Muscle of leg (tissue), 11 donors: ENCODE measurements around the gene HOXC6. TPM values are rescaled to one million over a fixed set of nuclear protein-coding genes. Genes with fewer than 3 reads are reported as not detected.

Experiments used
- DNase-seq: peaks from one replicate; pipeline ENCODE4 v3.0.0; 2013
- H3K27ac ChIP-seq: one replicate; pipeline ENCODE4 v1.5.1; 2013; ENCODE audit warnings: mild to moderate bottlenecking, low read length, control low read depth
- H3K27me3 ChIP-seq: one replicate; pipeline ENCODE4 v1.6.1; 2013; ENCODE audit warnings: low read length; ENCODE audit not compliant: control insufficient read depth, insufficient read depth
- H3K36me3 ChIP-seq: one replicate; pipeline ENCODE4 v1.6.1; 2013; ENCODE audit warnings: low read length; ENCODE audit not compliant: control insufficient read depth, insufficient read depth
- H3K4me1 ChIP-seq: one replicate; pipeline ENCODE4 v1.6.1; 2013; ENCODE audit warnings: low read length; ENCODE audit not compliant: control insufficient read depth, insufficient read depth
- H3K4me3 ChIP-seq: one replicate; pipeline ENCODE4 v1.5.1; 2013; ENCODE audit warnings: low read length, control low read depth
- H3K9me3 ChIP-seq: replicated peaks from 2 replicates; pipeline ENCODE4 v1.6.1; 2013; ENCODE audit warnings: low read depth, low read length; ENCODE audit not compliant: control insufficient read depth
- WGBS: methylation state at CpG from one replicate; pipeline ENCODE4 v1.1.5; 2013; ENCODE audit warnings: missing lambda C conversion rate; ENCODE audit not compliant: insufficient coverage; 5-methylcytosine and 5-hydroxymethylcytosine counted together
- polyA plus RNA-seq, 8 donors: library from polyadenylated mRNA; unstranded; fragments of 120-200 nt; gene quantifications; one replicate each; pipeline versions ENCODE4 v1.2.1 to v1.2.3, GENCODE V29; 2013; ENCODE audit warnings: inconsistent platforms in 1 of 8, low replicate concordance in 1 of 8; ENCODE audit not compliant: insufficient read length in 8 of 8, insufficient read depth in 1 of 8
- total RNA-seq: library from RNA; stranded (reverse); fragments of 120-200 nt; gene quantifications from one replicate; pipeline ENCODE4 v1.2.4, GENCODE V29; 2013

HOXC6 gene
- total and polyA plus RNA-seq, 9 donors, result 4.1 to 22.5 (median 16.0) TPM

- peak overlapping the region; percentile 95 for H3K27ac ChIP-seq
- peaks cover 66% of the 10 kb centered on the region for H3K4me1 ChIP-seq
- no peak overlapping the region for H3K4me3 ChIP-seq
- DNase-seq, result peak; percentile 92
- peaks cover 30% of the 10 kb centered on the region for H3K27me3 ChIP-seq
- WGBS, result 0% methylated on average over 2 of the region's 6 CpGs
- H3K9me3 ChIP-seq, result no peaks in the 10 kb centered on the region
- peaks cover 8% of the 10 kb centered on the region for H3K36me3 ChIP-seq
Observed at GRCh38 chr12:54042970-54043853, 15.0 kb downstream of the HOXC6 start.

- Histone ChIP-seq H3K9me3 (no peaks in the 10 kb centered on the region), H3K27ac (peak overlapping the region; percentile 95), H3K4me1 (peaks cover 52% of the 10 kb centered on the region), H3K4me3 (no peak overlapping the region), H3K36me3 (peaks cover 10% of the 10 kb centered on the region), H3K27me3 (peaks cover 24% of the 10 kb centered on the region)
- DNase-seq, result no peak
- no CpG with 5 or more reads among the region's 5 CpGs for WGBS
Observed at GRCh38 chr12:54044425-54045103, 16.3 kb downstream of the HOXC6 start.

DNA sequence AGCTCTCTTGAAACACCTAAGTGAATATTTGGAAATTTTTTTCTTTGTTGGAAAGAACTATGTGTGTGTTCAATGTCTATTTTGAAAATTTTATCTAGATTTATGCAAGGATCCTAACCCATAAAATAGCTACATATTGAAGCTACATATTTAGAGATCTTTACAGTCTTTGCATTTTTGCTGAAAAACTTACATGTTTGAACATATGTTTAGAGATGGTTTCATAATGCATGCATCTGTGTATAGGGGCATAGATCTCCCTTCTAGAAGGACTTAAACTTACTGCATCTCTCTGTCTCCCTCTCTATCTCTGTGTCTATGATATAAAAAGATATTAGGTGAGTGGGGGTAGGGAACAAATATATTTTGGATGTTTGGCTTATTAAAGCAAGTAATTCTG is 17.2 kb downstream of the HOXC6 start:
- H3K27ac ChIP-seq, result no peak overlapping the region
- DNase-seq, result no peak
- peaks cover 22% of the 10 kb centered on the region for H3K27me3 ChIP-seq
- peaks cover 44% of the 10 kb centered on the region for H3K4me1 ChIP-seq
- H3K9me3 ChIP-seq, result no peaks in the 10 kb centered on the region
- peaks cover 10% of the 10 kb centered on the region for H3K36me3 ChIP-seq
- no peak overlapping the region for H3K4me3 ChIP-seq

DNA sequence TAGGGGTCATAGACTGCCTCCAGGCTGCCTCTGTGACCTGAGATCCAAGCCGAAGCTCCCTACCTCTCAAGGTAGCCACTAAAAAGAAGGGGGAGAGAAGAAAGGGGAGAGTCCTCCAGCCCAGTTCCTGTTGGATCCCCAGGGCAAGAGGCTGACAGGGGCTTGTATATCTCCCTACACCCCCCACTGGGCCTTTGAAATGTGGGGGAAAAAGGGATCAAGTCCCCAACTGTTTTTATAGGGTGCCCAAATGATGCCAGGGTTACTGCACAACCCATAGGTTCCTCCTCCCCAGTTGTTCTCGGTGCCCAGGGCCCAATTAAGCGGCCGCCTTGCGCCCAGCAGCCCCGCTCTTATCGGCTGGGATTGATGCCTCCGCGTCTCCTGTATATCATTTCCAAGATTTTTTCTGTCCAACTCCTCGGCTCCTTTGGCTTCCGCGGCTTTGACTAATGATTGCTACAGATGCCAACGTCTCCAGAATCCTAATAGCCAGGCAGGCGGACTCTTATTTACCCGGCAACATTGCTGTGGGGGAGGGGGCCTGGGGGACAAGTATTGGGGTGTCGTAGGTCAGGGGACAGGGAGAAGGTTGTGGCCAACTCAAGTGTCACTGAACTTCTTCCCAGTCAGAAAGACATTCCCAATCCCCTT is 17.8 kb downstream of the HOXC6 start:
- 83% methylated on average over 8 of the region's 16 CpGs for WGBS
- Histone ChIP-seq H3K9me3 (no peaks in the 10 kb centered on the region), H3K27me3 (peaks cover 25% of the 10 kb centered on the region)

GRCh38 chr12:54046809-54047159 is 18.5 kb downstream of the HOXC6 start:
- peaks cover 32% of the 10 kb centered on the region for H3K27me3 ChIP-seq
- H3K27ac ChIP-seq, result no peak overlapping the region
- no peak for DNase-seq
- H3K4me1 ChIP-seq, result peaks cover 41% of the 10 kb centered on the region
- H3K4me3 ChIP-seq, result no peak overlapping the region
- H3K36me3 ChIP-seq, result peaks cover 10% of the 10 kb centered on the region
- no peaks in the 10 kb centered on the region for H3K9me3 ChIP-seq
- 49% methylated on average over 21 of the region's 27 CpGs for WGBS

More for the DNA sequence above, 17.8 kb downstream of the HOXC6 start:
- Histone ChIP-seq H3K4me3 (no peak overlapping the region), H3K27ac (no peak overlapping the region), H3K4me1 (peaks cover 39% of the 10 kb centered on the region), H3K36me3 (peaks cover 10% of the 10 kb centered on the region)
- DNase-seq, result no peak

- Histone ChIP-seq H3K4me3 (no peak overlapping the region), H3K9me3 (no peaks in the 10 kb centered on the region), H3K36me3 (peaks cover 10% of the 10 kb centered on the region), H3K27me3 (peaks cover 36% of the 10 kb centered on the region), H3K27ac (no peak overlapping the region), H3K4me1 (peaks cover 45% of the 10 kb centered on the region)
- no peak for DNase-seq
- WGBS, result 58% methylated on average over 58 of the region's 61 CpGs
Observed at GRCh38 chr12:54047160-54047963, 19.1 kb downstream of the HOXC6 start.

DNA sequence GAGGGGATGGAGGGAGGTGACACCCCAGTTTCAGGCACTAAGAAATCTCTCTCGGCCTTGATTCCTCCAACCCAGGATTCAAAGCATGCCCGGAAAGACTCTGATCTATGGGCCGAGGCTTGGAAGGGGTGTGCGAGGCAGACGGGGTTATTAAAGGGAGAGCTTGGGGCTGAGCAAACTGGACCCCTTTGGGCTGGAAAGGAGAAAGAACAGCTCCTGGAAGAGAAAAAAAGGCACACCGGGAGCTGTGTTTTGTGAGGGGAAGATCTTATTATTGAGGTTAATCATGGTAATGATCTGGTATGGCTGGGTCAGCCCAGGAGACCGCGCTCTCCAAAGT is 19.7 kb downstream of the HOXC6 start:
- no peak for DNase-seq
- Histone ChIP-seq H3K36me3 (peaks cover 10% of the 10 kb centered on the region), H3K4me1 (peaks cover 45% of the 10 kb centered on the region), H3K27me3 (peaks cover 42% of the 10 kb centered on the region), H3K9me3 (no peaks in the 10 kb centered on the region), H3K4me3 (no peak overlapping the region), H3K27ac (no peak overlapping the region)
- whole genome bisulfite sequencing, result 89% methylated on average over 4 of the region's 8 CpGs

GRCh38 chr12:54048406-54049093 is 20.3 kb downstream of the HOXC6 start:
- Histone ChIP-seq H3K27ac (no peak overlapping the region), H3K4me3 (no peak overlapping the region), H3K27me3 (peaks cover 47% of the 10 kb centered on the region), H3K36me3 (peaks cover 10% of the 10 kb centered on the region), H3K9me3 (no peaks in the 10 kb centered on the region), H3K4me1 (peaks cover 43% of the 10 kb centered on the region)
- WGBS, result 74% methylated on average over 3 of the region's 3 CpGs
- DNase-seq, result no peak

DNA sequence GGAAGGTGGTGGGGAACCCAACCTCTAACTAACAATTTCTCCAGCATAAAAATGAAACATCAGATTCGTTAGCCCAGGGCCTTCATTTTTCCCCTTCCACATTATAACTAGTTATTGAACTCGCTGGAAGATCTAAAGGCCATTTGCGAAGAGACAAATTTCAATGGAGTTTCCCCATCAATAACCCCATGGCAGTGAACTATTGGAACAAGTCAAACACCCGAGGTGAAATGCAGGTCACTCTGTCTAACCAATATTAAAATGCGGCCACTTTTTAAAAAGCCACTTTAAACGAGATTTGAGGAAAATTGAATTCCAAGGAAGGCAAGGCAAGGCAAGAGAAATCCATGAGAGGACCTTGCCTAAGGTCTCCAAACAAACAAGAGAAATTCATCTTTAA is 20.9 kb downstream of the HOXC6 start:
- 94% methylated on average over 3 of the region's 6 CpGs for WGBS
- Histone ChIP-seq H3K36me3 (peaks cover 10% of the 10 kb centered on the region), H3K9me3 (no peaks in the 10 kb centered on the region), H3K27me3 (peaks cover 50% of the 10 kb centered on the region), H3K27ac (no peak overlapping the region), H3K4me1 (peaks cover 38% of the 10 kb centered on the region), H3K4me3 (no peak overlapping the region)
- no peak for DNase-seq
